Putamen (tissue), 1 donor: Measurements from ENCODE around the gene ELAC2.
"Not testable (repeated sequence)": the region's sequence is repeated elsewhere in the genome, so short reads cannot be mapped to it uniquely, and the experiment has no call there.

Experiments used
- DNase-seq: peaks from one replicate; pipeline ENCODE4 v3.0.0-alpha.2; 2016; ENCODE audit warnings: low spot score

ELAC2 gene

DNA sequence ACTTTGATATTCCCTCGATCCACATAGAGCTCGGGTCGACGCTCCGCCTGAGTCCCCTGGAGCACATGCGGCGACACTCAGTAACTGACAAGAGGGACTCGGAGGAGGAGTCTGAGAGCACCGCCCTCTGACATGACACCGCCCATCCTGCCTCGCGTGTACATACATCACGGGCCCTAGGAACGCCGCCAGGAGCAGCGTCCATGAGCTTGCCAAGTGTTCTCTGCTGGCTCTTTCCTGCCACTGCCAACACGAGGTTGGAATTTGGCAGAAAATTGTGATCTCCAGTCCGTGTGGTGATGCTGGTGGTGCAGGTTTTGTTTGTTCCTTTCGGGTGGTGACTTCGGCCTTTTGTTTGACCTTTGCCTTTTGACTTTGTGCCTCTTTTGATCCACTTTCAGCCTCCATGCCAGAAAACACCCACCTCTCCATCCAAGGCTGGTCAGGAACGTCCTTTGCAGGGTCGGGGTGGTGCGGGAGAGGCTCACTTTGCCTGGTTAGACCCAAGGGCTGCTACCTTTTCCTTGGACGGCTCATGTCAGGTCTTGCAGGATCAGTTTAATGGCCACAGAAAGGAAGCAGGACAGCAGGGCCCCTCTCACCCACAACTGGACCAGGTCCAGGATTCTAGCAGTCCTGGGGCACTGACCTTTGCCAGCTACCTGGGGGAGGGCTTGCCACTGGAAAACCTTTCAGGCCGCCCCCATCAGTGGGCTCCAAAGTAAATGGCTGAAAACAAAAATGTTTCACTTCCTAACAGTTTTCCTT is 27.6 kb downstream of the ELAC2 start:
- DNase-seq = no peak

DNA sequence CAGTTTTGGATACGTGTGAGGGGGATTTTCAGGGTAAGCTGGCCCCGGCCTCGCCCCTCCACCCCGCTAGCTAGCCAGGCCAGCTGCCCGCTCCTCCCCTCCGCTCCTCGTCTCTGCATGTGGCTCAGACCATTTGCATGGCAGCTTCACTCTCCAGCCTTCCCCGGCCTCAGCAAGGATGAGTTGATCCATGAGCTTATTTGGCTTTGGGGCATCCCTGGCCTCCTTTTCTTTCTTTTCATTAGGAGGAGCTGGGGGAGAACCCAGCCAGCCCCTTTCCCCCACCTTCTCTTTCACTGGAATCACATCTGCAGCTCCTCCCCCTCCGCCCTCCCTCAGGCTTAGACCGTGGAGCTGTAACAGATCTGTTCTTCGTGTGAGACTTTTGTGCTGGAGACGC is 30.7 kb downstream of the ELAC2 start:
- no peak for DNase-seq

DNA sequence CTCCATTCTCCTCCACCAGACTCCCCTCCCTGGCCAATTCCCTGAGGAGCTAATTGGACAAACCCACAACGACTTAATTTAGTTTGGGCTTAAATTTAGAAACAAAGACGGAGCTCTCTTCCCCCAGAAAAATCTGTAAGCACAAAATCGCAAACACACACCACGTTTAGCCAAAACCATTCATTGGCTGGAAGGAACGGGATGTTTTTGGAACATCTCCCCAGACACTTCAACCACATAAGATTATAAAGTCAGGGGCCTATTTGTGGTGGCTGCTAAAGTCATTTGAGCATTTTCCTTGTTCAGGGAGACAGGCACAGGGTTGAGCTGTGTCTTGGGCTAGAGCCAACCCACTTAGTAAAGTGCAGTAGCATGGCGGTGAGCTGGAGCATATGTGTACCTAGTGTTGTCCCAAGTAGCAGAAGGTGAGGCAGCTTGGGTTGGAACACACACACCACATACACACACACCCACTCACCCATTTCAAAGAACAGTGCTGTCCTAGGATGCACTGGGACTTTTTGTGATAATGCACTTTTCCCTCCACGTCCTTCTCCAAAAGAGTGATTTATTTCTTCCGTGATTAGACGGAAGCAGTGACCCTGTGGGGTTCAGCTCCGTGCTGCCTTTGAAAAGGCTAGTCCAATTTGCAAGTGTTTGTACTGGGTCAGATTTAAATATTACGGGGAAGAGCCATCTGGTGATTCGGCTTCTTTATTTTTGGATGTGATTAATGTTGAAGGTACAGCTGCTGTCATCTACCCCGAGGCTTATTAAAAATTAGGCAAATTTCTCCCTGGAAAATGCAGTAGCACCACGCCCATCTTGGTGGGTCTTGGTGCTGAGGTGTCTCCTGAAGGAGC is 32.2 kb downstream of the ELAC2 start:
- DNase-seq = peak; percentile 17

DNA sequence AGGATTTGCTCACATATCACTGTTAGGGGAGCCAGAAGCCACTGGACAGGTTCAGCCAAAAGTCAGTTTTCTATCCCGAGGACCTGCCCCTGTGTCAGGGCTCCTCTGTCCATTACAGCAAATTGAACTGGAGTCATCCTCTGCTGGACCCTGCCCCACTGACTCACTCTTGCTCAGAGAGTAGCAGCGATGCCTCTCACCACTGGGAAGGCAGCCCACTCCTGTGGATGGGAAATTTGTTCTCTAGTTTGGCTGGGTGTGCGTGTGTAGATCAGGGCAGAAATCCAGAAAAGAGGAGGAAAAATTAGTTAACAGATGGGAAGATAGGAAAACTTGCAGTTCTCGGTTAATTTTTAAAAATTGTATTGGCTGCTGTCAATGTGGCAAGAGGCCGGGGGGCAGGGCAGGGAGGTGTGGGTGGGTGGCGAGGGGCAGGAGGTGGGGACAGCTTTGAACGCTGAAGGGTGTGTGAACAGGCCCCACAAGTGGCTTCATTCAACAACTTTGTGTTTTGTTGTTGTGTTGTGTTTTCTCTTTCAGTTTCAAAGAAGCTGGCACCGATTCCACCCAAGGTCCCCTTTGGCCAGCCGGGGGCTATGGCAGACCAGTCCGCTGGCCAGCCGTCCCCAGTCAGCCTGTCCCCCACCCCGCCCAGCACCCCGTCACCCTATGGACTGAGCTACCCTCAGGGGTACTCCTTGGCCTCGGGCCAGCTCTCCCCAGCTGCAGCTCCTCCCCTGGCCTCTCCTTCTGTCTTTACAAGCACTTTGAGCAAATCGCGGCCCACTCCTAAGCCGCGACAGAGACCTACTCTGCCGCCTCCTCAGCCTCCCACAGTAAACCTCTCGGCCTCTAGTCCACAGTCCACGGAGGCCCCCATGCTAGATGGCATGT is 33.6 kb downstream of the ELAC2 start:
- DNase-seq = no peak

DNA sequence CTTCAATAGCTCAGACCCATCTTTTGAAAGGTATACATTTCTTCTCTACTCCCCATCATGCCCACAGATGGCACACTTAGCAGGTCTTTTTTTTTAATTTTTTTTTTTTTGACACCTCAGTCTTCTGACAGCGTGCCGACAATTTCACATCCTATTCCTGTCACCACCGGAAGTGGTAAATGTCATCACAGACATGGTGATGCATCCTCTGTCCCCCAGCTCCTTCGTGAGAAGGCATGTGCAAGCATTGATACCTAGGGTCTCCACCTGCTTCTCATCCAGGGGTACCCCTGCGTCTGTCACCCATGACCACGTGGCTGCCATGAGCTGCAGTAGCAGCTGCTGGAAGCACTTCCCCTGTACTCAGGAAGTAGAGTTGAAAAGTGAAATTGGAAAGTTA is 35.6 kb downstream of the ELAC2 start:
- DNase-seq = no peak

DNA sequence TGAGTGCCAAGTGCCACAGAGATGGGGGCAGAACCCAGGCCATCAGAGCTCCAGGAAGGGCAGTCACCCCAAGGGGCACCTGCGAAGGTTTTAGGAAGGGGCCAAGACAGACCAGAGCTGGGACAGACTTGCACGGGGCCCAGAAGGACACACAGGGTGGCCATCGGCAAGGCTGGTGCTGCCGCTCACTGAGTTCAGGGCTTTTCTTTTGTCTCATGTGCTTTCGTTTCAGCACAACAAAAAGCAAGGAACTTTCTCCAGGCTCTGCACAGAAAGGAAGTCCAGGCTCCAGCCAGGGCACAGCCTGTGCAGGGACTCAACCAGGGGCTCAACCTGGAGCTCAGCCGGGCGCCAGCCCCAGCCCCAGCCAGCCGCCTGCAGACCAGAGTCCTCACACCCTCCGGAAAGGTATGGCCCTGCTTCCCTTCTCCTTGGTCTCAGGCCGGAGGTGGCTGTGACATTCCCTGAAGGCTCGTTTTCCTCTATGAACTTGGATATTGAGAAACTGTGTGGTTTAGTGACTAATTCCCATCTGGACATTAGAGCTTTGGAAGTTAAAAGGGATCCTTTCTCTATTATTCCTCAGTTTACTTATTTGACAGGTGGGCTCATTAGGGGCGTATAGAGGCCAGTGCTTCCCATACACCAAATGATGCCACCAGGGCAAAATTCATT is 37.9 kb downstream of the ELAC2 start:
- no peak for DNase-seq

DNA sequence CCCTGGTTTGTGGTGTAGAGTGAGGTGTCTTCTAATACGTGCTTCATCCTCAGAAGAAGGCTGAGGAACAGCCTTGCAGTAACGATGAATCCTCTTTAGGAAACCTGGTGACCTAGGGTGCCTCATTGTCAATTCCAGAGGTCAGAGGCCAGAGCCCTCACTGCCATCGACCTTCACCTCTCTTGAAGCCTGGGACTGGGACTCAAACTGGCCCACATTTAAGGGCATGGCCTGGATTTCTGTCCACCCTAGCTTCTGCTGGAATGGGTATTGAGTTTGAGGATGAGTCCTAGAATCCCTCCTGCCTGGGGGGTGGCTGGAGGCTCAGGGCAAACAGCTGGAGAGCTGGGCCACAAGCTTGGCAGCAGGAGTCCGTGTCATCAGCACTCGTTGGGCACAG is 38.6 kb downstream of the ELAC2 start:
- DNase-seq = no peak

DNA sequence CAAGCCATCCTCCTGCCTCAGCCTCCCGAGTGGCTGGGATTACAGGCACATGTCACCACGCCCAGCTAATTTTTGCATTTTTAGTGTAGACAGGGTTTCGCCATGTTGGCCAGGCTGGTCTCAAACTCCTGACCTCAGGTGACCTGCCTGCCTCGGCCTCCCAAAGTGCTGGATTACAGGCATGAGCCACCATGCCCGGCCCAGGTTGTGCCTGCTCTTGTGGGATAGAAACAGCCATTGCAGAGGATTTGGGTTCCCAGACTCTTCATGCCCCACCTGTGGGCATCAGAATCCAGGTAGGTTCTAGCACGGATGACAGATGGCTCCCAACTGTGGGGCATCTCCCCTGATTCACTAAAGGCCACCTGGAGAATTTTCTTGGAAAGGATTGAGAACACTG is 39.0 kb downstream of the ELAC2 start:
- not testable (repeated sequence) for DNase-seq

DNA sequence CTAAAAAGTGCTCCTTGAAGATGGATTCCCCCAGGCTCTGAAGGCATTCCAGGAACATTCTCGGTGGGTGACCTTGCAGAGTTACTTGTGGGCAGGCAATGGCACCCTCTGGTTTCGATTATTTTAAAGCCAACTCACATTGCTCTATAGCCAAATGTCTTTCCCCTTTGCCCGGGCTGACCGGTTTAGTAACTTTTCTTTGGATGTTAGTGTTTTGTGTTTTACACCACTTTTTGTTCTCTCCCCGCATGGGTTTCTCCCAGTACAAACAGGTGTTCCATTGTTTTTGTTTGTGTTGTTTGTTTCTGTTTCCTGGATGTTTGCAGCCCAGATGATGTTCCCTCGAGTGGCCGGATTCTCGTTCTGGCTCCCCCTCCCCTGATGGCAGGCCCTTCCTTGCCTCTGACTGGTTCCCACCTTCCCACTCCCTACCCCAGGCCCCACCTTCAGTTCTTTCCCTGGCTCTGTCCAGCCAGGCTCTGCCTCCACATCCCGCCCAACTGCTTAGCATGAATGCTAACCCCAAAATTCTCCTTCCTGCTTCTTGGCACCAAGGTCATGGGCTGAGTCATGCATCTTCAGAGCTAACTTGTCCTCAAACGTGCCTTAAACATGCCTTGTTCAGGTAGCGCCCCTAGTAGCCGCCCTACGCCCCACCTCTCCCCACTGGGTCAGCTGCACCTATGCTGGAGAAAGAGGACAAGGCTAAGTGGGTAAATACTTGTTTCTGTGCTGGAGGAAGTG is 40.6 kb downstream of the ELAC2 start:
- DNase-seq = no peak

DNA sequence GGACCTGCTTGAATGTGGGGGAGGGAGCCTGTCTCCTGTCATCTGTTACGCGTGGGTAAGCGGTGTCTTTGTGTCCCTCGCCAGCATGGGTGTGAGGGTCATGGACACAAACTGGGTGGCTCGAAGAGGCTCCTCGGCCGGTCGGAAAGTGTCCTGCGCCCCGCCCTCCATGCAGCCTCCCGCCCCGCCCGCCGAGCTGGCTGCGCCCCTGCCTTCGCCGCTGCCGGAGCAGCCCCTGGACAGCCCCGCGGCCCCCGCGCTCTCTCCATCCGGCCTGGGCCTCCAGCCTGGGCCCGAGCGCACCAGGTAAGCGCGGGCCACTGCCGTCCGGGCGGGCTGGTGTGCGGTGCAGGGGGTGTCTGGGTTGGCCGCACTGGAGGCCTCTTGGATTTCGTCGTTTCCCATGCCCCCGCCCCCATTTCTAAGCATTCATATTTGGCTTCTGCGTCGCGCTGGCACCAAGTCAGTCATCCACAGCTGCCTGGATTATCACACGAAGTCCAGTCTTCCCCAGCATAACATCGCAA is 43.8 kb downstream of the ELAC2 start:
- DNase-seq = no peak

DNA sequence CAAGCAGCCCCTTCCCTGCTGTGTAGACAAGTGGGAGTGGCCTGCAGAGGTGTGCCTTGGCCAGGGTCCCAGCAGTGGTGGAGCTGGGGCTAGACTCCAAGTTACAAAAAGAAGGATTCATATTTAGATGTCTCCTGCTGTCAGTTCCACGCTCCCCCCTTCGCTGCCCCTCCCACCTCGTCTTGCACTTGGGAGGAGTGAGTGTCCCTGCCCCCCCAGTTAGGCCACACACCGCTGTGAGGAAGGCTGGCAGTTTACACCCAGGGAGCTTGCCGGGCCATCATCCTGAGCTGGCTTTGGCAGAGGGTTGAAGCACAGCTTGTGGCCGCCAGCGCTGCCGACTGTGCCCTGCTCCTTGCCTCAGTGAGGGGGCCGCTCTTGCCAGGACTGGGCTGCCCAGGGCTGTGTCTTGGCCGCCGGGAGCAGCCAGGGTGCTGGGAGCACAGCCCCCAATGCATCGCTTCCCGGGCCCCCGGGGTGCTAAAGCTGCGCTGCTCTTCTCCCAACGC is 44.3 kb downstream of the ELAC2 start:
- DNase-seq = no peak

DNA sequence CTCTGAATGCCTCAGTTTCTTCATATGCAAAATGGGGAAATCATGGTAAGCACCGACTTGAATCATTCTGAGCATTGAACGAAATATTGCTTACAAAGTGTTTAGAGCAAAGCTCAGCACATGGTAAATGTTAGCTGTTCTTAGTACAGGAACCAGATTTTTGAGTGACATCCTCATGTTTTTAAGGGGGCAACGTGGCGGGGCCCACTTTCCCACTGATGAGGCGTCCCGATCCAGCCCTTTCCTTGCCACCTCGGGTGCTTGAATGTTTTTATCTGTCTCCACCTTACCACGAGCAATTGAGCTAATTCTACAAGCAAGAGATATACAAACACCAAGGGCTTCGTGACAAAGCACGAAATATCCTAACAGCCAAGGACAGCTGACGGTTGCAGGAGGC is 49.9 kb downstream of the ELAC2 start:
- DNase-seq = no peak

DNA sequence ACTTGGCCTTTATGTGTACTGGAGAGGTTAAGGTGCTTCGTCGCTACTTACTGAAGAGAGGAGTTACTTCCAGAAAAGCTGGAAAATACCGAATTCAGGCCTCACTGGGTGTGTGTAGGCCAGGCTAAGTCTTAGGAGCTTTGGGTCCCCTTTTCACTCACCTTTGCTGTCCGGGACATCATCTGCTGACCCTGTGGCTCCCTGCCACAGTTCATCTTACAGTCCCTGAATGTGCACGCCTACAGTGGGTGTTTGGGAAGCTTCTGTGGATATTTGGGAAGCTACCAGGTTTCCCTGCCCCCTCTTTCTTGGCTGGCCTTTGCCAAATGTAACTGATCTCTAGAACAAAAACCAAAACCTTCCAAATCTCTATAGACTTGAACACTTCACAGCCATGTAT is 51.4 kb downstream of the ELAC2 start:
- DNase-seq = no peak

DNA sequence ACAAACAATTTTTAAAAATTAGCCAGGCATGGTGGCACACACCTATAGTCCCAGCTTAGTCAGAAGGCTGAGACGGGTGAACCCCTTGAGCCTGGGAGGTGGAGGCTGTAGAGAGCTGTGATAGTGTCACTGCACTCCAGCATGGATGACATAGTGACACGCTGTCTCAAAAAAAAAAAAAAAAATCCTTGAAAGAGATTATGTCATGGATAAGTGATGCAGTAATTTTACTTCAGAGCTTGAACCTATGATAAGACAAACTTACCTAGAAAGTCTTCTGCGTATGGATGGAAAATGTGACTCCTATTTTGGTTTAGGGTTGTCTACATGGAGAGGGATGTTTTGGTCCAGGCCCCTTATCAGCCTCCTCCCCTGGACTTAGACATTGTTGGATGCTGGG is 51.8 kb downstream of the ELAC2 start:
- no peak for DNase-seq

DNA sequence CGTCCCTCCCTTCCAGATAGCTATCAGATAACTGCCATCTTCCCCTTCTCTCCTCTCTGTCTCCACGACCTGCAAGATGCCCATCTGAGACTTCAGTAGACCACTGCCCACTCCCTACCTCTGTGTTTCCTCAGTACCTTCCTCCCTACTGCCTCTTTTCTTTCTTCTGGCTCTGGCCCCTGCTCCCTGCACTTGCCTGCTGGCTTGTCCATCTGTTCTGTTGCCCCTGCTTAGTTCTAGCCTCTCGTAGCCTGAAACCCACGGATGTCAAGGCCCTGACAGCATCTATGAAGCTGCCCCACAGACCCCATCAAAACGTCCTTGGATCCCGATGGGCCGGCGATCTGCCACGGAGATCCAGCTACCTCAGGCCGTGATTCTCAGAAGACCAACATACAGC is 53.0 kb downstream of the ELAC2 start:
- DNase-seq = no peak

DNA sequence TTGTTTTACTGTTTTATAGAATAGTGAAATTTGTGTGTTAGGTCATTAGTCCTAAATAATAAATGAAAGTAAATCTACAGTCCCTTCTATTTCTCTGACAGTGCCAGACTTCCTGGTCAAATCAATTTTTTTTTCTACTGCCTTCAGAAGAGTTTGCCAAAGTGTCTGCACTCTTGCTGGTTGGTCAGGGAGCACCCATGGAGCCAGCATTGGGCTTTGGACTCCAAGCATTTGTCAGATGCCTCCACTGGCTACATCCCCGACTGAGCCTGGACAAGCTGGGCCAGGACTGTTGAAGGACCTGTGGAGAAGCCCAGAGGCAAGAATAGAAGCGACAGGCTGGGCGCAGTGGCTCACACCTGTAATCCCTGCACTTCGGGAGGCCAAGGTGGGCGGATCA is 53.7 kb downstream of the ELAC2 start:
- DNase-seq = no peak

DNA sequence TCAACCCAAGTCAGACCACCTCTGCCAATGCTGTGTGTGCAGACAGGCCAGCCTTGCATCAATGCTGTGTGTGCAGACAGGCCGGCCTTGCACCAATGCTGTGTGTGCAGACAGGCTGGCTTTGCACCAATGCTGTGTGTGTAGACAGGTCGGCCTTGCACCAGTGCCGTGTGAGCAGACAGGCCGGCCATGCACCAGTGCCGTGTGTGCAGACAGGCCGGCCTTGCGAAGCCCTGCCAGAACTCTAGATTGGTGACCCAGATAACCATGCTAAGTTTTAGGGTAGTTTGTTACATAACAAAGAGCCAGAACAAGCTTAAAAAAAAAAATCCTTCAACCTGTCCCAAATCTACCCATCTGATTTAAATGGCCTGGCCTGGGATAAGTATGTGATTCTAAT is 54.3 kb downstream of the ELAC2 start:
- DNase-seq = no peak

DNA sequence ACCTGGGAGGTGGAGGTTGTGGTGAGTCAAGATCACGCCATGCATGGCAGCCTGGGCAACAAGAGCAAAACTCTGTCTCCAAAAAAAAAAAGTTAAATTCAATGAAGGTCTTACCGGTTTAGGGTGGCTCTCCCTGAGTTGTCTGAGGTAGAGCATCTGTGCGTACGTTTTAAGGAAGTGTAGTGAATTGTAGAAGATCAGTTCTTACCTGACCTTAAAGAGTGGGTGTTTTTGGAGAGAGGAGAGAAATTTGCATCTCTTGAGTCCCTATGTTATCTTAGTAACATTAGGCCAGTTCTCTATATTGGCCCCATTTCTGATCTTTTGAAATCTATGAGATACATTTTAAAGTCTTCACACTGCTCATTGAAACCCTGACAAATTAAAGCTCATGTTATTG is 56.2 kb downstream of the ELAC2 start:
- no peak for DNase-seq

DNA sequence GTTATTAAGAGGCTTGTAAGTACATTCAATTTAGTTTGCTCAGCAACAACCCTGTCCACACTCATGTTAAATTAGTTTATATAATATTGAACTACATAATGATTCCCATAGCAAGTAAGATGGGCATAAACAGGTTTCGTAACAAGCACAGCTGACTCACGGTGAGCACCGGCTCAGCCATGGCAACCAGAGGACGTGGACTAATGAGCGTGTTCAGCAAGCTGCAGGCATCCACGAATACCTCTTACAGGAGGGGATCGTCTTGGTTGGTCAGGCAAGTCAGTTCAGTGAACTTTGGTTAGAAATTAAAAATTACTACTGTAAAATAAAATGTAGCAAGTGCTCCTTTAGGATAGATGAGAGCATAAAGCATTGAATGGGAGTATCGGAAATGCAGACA is 58.4 kb downstream of the ELAC2 start:
- DNase-seq = no peak

DNA sequence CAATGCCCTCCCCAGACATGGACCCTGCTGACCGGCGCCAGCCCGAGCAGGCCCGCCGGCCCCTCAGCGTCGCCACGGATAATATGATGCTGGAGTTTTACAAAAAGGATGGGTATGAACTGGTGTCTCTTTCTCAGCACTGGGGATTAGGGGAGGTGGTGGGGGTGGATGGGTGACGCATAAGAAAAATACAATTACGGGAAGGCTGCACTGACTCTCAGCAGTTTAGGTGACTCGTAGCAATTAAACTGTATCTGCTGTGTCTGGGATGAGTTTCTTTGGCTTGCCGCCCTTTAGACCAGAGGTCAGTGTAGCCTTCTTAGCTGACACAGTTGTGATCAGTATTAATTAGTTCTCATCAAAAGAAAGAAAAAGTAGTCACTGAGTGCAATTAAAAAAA is 59.0 kb downstream of the ELAC2 start:
- peak; percentile 26 for DNase-seq

DNA sequence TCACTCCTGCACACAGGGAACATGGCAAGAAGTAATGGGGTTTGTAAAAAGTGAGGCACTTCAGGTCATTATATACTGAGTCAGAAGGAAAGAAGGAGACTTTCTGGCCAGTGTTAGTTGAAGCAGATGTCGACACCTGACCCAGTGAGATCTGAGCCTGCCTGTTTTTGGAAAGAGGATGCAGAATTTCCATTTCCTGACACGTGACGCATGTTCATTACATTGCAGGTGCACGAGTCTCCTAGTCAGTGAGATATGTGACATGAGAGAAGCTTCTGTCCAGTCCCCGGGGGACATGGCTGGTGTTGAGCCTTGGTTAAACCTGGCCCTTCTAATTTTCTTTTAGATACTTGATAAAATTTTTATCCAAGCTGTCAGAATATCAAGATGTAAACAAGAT is 62.3 kb downstream of the ELAC2 start:
- DNase-seq = no peak
